Measurements from ENCODE around the gene BUB1.
"Not testable (repeated sequence)": the region's sequence is repeated elsewhere in the genome, so short reads cannot be mapped to it uniquely, and the experiment has no call there.

Gene BUB1

GRCh38 chr2:110653861-110654260, 24.0 kb downstream of the BUB1 start:
- DNase-seq: no peak

DNA sequence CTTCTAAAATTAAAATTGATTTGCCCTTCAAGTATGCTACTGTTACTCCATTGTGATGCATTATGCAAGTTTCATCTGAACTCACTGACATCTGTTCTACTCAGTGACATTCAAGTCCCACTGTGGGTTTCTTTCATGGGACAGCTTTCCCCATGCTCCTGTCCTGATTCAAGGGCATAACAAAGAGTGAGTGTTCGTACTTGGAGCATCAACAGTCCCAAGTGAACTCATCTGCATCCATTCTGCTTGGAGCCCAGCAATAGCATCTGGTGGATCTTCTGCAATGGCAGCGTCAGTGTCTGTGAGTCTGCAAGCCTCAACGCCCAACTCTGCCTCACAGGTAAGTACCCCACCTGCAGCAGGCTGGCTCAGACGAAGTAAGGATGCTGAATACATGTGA, 27.5 kb downstream of the BUB1 start:
- DNase-seq: no peak

GRCh38 chr2:110647777-110648176, 30.1 kb downstream of the BUB1 start:
- no peak for DNase-seq

- DNase-seq: no peak
Measured at GRCh38 chr2:110645616-110646015, 32.2 kb downstream of the BUB1 start.

GRCh38 chr2:110644357-110644756, 33.5 kb downstream of the BUB1 start:
- no peak for DNase-seq

DNA sequence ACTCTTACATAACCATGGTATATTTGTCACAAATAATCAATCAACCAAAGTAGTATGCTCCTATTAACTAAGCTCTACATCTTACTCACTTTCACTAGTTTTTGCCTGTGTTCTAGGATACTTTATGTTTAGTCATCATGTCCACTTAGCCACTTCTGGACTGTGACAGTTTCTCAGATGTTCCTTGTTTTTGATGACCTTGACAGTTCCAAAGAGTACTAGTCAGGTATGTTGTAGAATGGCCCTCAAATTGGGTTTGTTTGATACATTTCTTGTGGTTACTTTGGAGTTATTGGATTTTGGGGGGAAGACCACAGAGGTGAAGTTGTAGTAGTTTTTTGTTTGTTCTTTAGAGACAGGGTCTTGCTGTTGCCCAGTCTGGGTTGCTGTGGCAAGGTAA, 35.5 kb downstream of the BUB1 start:
- DNase-seq: no peak

DNA sequence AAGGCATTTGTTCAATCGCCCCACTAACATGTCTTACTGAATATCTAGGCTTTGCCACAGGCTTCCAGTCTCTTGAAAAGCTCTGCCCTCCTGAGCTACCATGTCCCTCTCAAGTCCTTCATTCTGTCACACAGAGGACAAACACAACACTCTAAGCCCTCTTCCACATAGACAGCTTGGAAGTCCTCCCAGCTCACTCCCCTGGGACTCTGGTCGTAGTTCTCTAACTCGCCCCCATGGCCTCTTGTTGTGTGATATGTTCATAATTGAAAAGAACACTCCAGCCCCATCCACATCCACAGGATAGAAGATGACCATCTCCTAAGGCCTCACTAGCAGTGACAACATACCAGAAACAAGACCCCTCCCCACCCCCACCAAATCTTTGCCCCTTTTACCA, 37.9 kb downstream of the BUB1 start:
- DNase-seq: no peak

GRCh38 chr2:110638952-110639695, 38.7 kb downstream of the BUB1 start:
- DNase-seq: no peak

GRCh38 chr2:110638004-110638403, 39.9 kb downstream of the BUB1 start:
- no peak for DNase-seq

DNA sequence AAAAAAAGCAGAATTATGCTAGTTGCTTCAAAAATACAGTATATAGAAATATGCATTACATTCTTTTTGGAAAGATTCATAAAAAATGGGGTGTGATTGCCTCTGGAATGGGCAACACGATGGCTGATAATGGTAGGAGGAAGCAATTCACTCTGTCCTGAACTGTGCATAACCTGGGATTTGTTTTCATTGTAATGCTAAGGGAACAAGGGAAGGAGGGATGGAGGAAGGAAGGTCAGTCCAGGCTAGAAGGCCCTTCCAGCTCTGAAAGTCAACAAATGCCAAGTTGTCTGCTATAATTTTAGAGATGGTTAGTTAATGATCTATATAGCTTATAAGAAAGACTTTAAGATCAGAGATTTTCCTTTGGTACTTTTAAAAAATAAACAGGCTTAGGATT, 40.8 kb downstream of the BUB1 start:
- no peak for DNase-seq

DNA sequence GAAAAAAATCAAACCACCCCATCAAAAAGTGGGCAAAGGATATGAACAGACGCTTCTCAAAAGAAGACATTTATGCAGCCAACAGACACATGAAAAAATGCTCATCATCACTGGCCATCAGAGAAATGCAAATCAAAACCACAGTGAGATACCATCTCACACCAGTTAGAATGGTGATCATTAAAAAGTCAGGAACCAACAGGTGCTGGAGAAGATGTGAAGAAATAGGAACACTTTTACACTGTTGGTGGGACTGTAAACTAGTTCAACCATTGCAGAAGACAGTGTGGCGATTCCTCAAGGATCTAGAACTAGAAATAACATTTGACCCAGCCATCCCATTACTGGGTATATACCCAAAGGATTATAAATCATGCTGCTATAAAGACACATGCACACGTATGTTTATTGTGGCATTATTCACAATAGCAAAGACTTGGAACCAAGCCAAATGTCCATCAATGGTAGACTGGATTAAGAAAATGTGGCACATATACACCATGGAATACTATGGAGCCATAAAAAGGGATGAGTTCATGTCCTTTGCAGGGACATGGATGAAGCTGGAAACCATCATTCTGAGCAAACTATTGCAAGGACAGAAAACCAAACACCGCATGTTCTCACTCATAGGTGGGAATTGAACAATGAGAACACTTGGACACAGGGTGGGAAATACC, 41.8 kb downstream of the BUB1 start:
- not testable (repeated sequence) for DNase-seq

DNA sequence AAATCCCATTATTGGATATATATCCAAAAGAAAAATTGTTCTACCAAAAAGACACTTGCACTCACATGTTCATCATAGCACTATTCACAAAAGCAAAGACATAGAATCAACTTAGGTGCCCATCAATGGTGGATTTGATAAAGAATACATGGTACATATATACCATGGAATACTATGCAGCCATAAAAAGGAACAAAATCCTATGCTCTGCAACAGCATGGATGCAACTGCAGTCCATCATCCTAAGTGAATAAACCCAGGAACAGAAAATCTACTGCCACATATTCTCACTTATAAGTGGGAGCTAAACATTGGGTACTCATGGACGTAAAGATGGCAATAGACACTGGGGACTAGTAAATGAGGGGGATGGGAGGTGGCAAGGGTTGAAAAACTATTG, 50.5 kb downstream of the BUB1 start:
- not testable (repeated sequence) for DNase-seq

DNA sequence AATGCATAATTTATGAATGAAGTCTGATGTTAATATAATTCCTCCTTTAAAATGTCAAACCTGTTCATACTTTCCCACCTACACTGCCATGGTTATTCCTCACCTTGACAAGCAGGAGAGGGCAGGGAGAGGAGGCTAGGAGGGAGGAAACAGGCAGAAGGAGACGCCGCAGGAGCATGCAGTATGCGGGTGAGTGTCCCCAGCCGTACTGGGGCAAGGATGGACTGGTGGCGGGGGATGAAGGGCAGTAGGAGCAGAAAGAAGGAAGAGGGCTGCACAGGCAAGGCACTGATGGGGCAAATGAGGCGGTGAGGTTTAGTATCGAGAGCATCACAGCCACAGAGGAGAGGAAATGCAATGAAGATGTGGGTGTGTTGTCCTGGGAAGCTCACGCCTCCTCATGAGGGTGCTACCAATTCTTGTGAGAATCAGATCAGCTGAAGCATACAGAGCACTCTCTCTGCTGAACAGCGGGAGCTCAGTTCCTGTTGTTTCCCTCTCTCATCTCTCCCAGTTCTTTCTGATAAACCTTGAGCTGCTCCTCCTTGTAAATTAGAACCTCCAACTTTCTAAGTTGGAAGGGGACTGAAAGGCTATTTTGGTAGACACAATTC, 58.4 kb downstream of the BUB1 start:
- not testable (repeated sequence) for DNase-seq

- not testable (repeated sequence) for DNase-seq
Measured at GRCh38 chr2:110613927-110614326, 63.9 kb downstream of the BUB1 start.

GRCh38 chr2:110610613-110611250, 67.1 kb downstream of the BUB1 start:
- DNase-seq: not testable (repeated sequence)

GRCh38 chr2:110609843-110610612, 67.8 kb downstream of the BUB1 start:
- DNase-seq: not testable (repeated sequence)

DNA sequence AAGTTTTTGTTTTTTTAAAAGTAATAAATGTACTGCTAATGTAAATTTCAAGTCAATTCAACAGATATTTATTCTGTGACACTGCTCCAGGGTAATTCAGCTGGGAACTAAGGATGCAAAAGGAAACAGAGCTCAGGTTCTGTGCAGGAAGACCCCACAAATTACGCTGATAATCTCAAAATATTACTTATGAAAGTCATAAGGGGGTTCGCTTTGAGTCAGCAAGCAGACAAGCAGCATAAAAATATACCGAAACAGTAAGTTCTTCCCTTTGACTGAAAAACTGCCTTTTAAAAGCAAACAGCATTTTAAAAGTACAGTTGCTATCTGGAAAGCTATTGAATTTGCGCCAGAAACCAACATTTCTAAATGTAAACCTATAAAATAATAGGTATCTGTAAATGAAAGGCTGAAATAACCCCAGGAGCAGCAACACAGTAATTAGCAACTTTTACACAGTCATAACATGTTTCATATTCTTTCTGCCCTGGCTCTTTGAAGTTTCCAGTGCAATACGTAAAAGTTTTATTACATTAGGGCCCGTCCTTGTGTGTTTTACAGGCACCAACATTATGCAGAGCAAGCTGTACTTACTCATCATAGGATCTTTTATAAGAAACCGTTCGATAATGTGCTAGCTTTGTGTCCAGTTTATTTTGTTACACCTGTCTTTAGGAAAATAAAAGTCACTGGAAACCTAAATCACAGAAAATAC, 68.9 kb downstream of the BUB1 start:
- DNase-seq: not testable (repeated sequence)

DNA sequence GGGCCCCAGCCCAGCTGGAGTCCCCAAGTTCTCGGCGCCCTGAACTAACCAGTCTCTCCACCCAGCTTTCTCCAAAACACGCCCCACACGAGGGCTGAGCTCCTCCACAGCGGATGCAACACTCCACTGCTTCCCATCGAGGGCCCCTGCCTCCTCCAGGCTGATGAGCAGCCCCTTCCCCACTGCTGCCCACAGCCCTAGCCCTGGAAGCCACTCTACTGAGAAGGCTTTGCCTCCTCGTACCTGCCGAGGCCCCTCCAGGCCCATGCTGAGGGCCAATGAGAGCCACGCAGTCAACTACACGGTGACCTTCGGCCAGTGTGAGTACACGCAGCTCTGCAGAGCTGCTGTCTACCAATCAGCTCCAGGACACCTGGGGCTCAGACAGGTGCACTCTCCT, 72.8 kb downstream of the BUB1 start:
- DNase-seq: not testable (repeated sequence)

DNA sequence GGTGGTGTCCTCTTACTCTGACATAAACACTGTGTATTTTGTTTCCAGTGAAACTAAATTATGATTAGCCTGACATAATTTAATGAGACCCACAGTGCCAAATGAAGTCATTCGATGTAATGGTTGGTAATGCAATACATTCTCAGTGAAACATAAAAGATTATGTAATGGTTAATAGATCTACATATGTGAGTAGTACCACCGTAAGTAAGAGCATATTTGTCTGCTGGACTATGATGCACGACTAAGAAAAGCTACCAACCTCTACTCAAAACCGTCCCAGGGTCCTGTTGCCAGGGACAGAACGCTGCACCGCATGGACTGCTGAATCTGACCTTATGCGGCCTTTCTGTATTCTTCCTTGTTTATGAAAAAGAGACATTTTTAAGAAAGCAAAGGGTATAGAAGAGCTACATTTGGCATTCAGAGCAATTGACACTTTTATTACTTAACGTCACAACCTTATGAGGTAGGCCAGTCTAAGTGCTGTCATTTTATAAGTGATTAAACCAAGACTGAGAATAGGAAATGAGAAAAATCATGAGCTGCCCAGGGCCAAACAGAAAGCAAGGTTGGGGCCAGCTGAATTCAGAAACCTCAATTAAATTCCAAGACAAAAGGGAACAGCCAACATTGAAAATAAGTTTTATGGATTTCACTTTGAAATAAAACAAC, 73.8 kb downstream of the BUB1 start:
- not testable (repeated sequence) for DNase-seq

DNA sequence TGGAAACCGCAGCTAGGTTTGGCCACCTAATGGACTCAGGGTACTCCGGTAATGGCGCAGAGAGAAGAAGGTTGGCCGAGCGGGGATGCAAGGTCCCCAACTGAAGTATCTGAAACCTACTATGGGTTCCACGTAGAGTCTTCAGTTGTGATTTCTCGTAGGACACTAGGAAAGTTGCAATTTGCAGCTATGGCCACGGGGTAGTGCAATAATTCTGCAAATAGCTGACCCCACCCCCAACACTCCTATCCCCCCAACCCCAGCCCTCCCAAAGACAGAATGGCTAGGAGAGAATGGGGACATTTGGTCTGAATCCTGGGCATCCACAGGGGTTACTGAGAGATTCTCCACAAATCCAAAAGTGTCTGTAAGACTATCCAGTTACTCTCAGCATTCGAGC, 75.7 kb downstream of the BUB1 start:
- DNase-seq: not testable (repeated sequence)

GRCh38 chr2:110591973-110592372, 85.9 kb downstream of the BUB1 start:
- not testable (repeated sequence) for DNase-seq

Measured in DMS79 (cell line).